Measurements from ENCODE around the gene RAD18. TPM values are rescaled to one million over a fixed set of nuclear protein-coding genes. Genes with fewer than 3 reads are reported as not detected.

Gene RAD18
- total and polyA plus RNA-seq, 2 donors (not counting 1 experiment from before 2014, with no cell fraction given), result 4.8 to 21.3 TPM

GRCh38 chr3:8857720-8858367, 105.4 kb downstream of the RAD18 start:
- Histone ChIP-seq H3K4me3 (ENCODE audit: control extremely low read depth in 1 of 5, extremely low read depth in 1 of 5, insufficient read depth in 1 of 5, low read depth in 2 of 5, low read length in 4 of 5) (no peak overlapping the region), H3K4me2 (replicated peaks; ENCODE audit: low read depth, low read length, poor library complexity, severe bottlenecking) (no peak overlapping the region), H3K27me3 (replicated peaks in 1 of 4; ENCODE audit: control extremely low read depth in 1 of 4, control insufficient read depth in 3 of 4, insufficient read depth in 4 of 4, low read length in 3 of 4) (no peaks in the 10 kb centered on the region), H3K9me3 (ENCODE audit: control extremely low read depth in 1 of 3, control insufficient read depth in 2 of 3, insufficient read depth in 1 of 3, low read length in 2 of 3) (no peaks in the 10 kb centered on the region), H3K79me2 (ENCODE audit: control insufficient read depth, insufficient read depth, low read length) (no peaks in the 10 kb centered on the region), H2AFZ (ENCODE audit: insufficient read depth, low read depth, low read length, poor library complexity, severe bottlenecking) (no peak overlapping the region), H3K9ac (ENCODE audit: low read length) (no peak overlapping the region), H3K4me1 (ENCODE audit: control insufficient read depth in 2 of 2, insufficient read depth in 2 of 2, low read length in 2 of 2) (no peaks in the 10 kb centered on the region), H4K20me1 (ENCODE audit: control insufficient read depth, insufficient read depth, low read length, poor library complexity, severe bottlenecking) (no peaks in the 10 kb centered on the region), H3K27ac (ENCODE audit: low read length in 2 of 2) (no peak overlapping the region), H3K36me3 (replicated peaks in 1 of 2; ENCODE audit: control extremely low read depth in 1 of 2, control insufficient read depth in 1 of 2, extremely low read depth in 1 of 2, insufficient read depth in 2 of 2, low read length in 1 of 2) (no peaks in the 10 kb centered on the region)
- ATAC-seq (ENCODE audit: low read depth), result no peak
- Mint-ChIP-seq H3K4me1 (no peaks in the 10 kb centered on the region), H3K9me3 (ENCODE audit: insufficient read depth) (no peaks in the 10 kb centered on the region), H3K27me3 (no peaks in the 10 kb centered on the region), H3K4me3 (no peak overlapping the region), H3K27ac (no peak overlapping the region)
- TF ChIP-seq CTCF (IDR thresholded peaks at IDR 0.05) (no peak), EZH2 (IDR thresholded peaks at IDR 0.05; ENCODE audit: borderline replicate concordance, insufficient read depth, low read depth, low read length, poor library complexity, severe bottlenecking) (no peak)
- POLR2A ChIA-PET, result no interaction called here
- CTCF ChIA-PET, result no interaction called here
- intact Hi-C loops (cut with micrococcal nuclease), result no loop called here
- no peak for DNase-seq
- 98% methylated on average over 6 of the region's 8 CpGs for WGBS (ENCODE audit: insufficient coverage)

GRCh38 chr3:8856721-8857120, 106.6 kb downstream of the RAD18 start:
- no peaks in the 10 kb centered on the region for H3K9me3 Mint-ChIP-seq (ENCODE audit: insufficient read depth)

More at GRCh38 chr3:8856721-8857120, 106.6 kb downstream of the RAD18 start:
- intact Hi-C loops (cut with micrococcal nuclease), result no loop called here
- ChIA-PET POLR2A (no interaction called here), CTCF (no interaction called here)
- Mint-ChIP-seq H3K4me1 (no peaks in the 10 kb centered on the region), H3K27ac (no peak overlapping the region), H3K4me3 (no peak overlapping the region), H3K27me3 (no peaks in the 10 kb centered on the region)
- Histone ChIP-seq H2AFZ (ENCODE audit: insufficient read depth, low read depth, low read length, poor library complexity, severe bottlenecking) (no peak overlapping the region), H3K9ac (ENCODE audit: low read length) (no peak overlapping the region), H3K4me3 (ENCODE audit: control extremely low read depth in 1 of 5, extremely low read depth in 1 of 5, insufficient read depth in 1 of 5, low read depth in 2 of 5, low read length in 4 of 5) (no peak overlapping the region), H4K20me1 (ENCODE audit: control insufficient read depth, insufficient read depth, low read length, poor library complexity, severe bottlenecking) (no peaks in the 10 kb centered on the region), H3K4me1 (ENCODE audit: control insufficient read depth in 2 of 2, insufficient read depth in 2 of 2, low read length in 2 of 2) (no peaks in the 10 kb centered on the region), H3K27ac (ENCODE audit: low read length in 2 of 2) (no peak overlapping the region), H3K4me2 (replicated peaks; ENCODE audit: low read depth, low read length, poor library complexity, severe bottlenecking) (no peak overlapping the region), H3K79me2 (ENCODE audit: control insufficient read depth, insufficient read depth, low read length) (no peaks in the 10 kb centered on the region), H3K27me3 (replicated peaks in 1 of 4; ENCODE audit: control extremely low read depth in 1 of 4, control insufficient read depth in 3 of 4, insufficient read depth in 4 of 4, low read length in 3 of 4) (no peaks in the 10 kb centered on the region), H3K36me3 (replicated peaks in 1 of 2; ENCODE audit: control extremely low read depth in 1 of 2, control insufficient read depth in 1 of 2, extremely low read depth in 1 of 2, insufficient read depth in 2 of 2, low read length in 1 of 2) (no peaks in the 10 kb centered on the region), H3K9me3 (ENCODE audit: control extremely low read depth in 1 of 3, control insufficient read depth in 2 of 3, insufficient read depth in 1 of 3, low read length in 2 of 3) (no peaks in the 10 kb centered on the region)
- no peak for DNase-seq
- ATAC-seq (ENCODE audit: low read depth), result no peak
- no peak for TF ChIP-seq EZH2 (IDR thresholded peaks at IDR 0.05; ENCODE audit: borderline replicate concordance, insufficient read depth, low read depth, low read length, poor library complexity, severe bottlenecking)
- TF ChIP-seq CTCF (IDR thresholded peaks at IDR 0.05), result no peak
- no CpG with 5 or more reads among the region's 1 CpG for WGBS (ENCODE audit: insufficient coverage)
